OCI-LY7 (cell line): ENCODE data around the gene MIR17HG. TPM values are rescaled to one million over a fixed set of nuclear protein-coding genes. Genes with fewer than 3 reads are reported as not detected.

Experiments
- BruUV-seq: library from RNA; stranded (reverse); fragments of 400-500 nt; replicated peaks from 2 replicates; lab custom pipeline; 2021; lab: Mats Ljungman, UMichigan
- CTCF ChIA-PET: fragments of 300-600 bp; sonication (Branson Sonifier 250); formaldehyde crosslinking; loops from one replicate; lab custom pipeline; 2022; ENCODE audit warnings: antibody characterized with exemption; ENCODE audit not compliant: unreplicated experiment; lab: Charles Lee
- POLR2A ChIA-PET: fragments of 300-600 bp; sonication (Branson Sonifier 250); formaldehyde crosslinking; loops from one replicate; lab custom pipeline; 2022; ENCODE audit warnings: antibody characterized with exemption; lab: Charles Lee
- DNase-seq: peaks from one replicate; pipeline ENCODE4 v3.0.0-alpha.2; 2015; ENCODE audit warnings: low spot score
- H2AFZ ChIP-seq: fragments of 200-600 bp; sonication (generic), shearing (Covaris generic); 2 replicates; pipeline ENCODE4 v1.6.1; 2014; ENCODE audit warnings: mild to moderate bottlenecking, antibody characterized with exemption, low read length, moderate library complexity
- H3K27ac ChIP-seq: fragments of 200-600 bp; sonication (generic); 2 replicates; pipeline ENCODE4 v1.5.1; 2014; ENCODE audit warnings: mixed run types, low read depth, mild to moderate bottlenecking, moderate library complexity, low read length, inconsistent platforms; ENCODE audit not compliant: poor library complexity, severe bottlenecking
- H3K36me3 ChIP-seq: fragments of 200-600 bp; sonication (generic); 2 replicates; pipeline ENCODE4 v1.6.1; 2014; ENCODE audit warnings: mild to moderate bottlenecking, antibody characterized with exemption, low read length, moderate library complexity, mixed read lengths; ENCODE audit not compliant: insufficient read depth
- H3K4me1 ChIP-seq: fragments of 200-600 bp; sonication (generic); 2 replicates; pipeline ENCODE4 v1.5.1; 2014; ENCODE audit warnings: mild to moderate bottlenecking, low read length; ENCODE audit not compliant: insufficient read depth, poor library complexity, severe bottlenecking
- H3K4me2 ChIP-seq: fragments of 200-600 bp; sonication (generic); 2 replicates; pipeline ENCODE4 v1.6.1; 2014; ENCODE audit warnings: mild to moderate bottlenecking, low read length
- H3K4me3 ChIP-seq: fragments of 200-600 bp; sonication (generic); 2 replicates; pipeline ENCODE4 v1.5.1; 2014; ENCODE audit warnings: mild to moderate bottlenecking, low read depth, low read length; ENCODE audit not compliant: poor library complexity, severe bottlenecking
- H3K79me2 ChIP-seq: fragments of 200-600 bp; sonication (generic); 2 replicates; pipeline ENCODE4 v1.6.1; 2016; ENCODE audit warnings: low read depth, mild to moderate bottlenecking, low read length, moderate library complexity, mixed read lengths; ENCODE audit not compliant: insufficient read depth
- H3K9me2 ChIP-seq: fragments of 200-600 bp; sonication (generic); 2 replicates; pipeline ENCODE4 v1.6.1; 2016; ENCODE audit warnings: mild to moderate bottlenecking, low read length, mixed read lengths; ENCODE audit not compliant: insufficient read depth
- H3K9me3 ChIP-seq: fragments of 200-600 bp; sonication (generic); 2 replicates; pipeline ENCODE4 v1.6.1; 2014; ENCODE audit warnings: mild to moderate bottlenecking, mixed run types, low read length, mixed read lengths
- H4K20me1 ChIP-seq: fragments of 200-600 bp; sonication (generic); 2 replicates; pipeline ENCODE4 v1.6.1; 2014; ENCODE audit warnings: mild to moderate bottlenecking, antibody characterized with exemption, low read length, moderate library complexity, mixed read lengths; ENCODE audit not compliant: insufficient read depth
- EZH2phosphoT487 ChIP-seq: fragments of 200-600 bp; sonication (generic); IDR thresholded peaks from 2 replicates; pipeline ENCODE4 v1.6.1; 2018; ENCODE audit warnings: low read depth, borderline replicate concordance, mild to moderate bottlenecking, mixed run types, antibody characterized with exemption, low read length, moderate library complexity, mixed read lengths
- intact Hi-C: fragments of 100-400 bp; cut with micrococcal nuclease; formaldehyde crosslinking; loops from one replicate; pipeline ENCODE4 v1.10.0; 2022; ENCODE audit not compliant: unreplicated experiment
- total RNA-seq, 2 experiments: library from RNA; depleted of rRNA in 1 of 2; stranded (reverse); fragments of >200 nt in 1 of 2; shearing (Covaris generic) in 1 of 2; gene quantifications; 2 replicates each; pipeline ENCODE4 v1.2.3, GENCODE V29; 2014 to 2022
- TF ChIP-seq, protein P1 (sequence below): fragments of 200-600 bp; sonication (generic); conservative IDR thresholded peaks from 2 replicates; pipeline ENCODE4 v1.5.1; 2014; ENCODE audit warnings: mild to moderate bottlenecking, antibody characterized with exemption, low read length, moderate library complexity, mixed read lengths

MIR17HG gene
- total RNA-seq, 2 experiments from 2014 or later: 199 to 242 TPM

DNA sequence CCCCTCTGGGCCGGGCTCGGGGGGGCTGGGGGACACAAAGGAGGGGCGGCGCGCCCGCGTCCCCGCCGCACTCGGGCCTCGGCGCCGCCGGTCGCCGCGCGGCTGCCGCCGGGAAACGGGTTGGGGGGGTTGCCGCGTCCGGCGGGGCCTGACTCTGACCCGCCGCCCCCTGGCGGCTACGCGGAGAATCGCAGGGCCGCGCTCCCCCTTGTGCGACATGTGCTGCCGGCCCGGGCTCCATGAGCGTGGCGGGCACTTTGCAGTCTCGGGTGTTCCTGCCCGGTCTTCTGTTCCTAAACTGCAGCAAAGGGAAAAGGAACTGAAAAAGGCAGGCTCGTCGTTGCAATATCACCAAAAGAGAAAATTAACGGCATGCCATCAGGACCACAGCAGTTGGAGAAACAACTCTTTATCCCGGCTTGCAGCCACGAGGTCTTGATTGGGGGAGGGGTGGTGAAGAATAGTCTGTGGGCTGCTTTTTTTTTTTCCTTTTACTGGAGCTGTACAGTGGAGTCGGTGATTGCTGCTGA, 1.5 kb downstream of the MIR17HG start:
- Histone ChIP-seq H2AFZ (peak overlapping the region; percentile 0; the same call in 1 of the 2 replicates), H3K4me1 (peaks cover 57% of the 10 kb centered on the region), H3K4me2 (peak overlapping the region; percentile 68), H3K9me2 (no peaks in the 10 kb centered on the region), H3K9me3 (no peaks in the 10 kb centered on the region), H3K27ac (peak overlapping the region; percentile 75), H3K79me2 (peaks cover 73% of the 10 kb centered on the region), H3K36me3 (peaks cover 58% of the 10 kb centered on the region), H3K4me3 (peak overlapping the region; percentile 64), H4K20me1 (peaks cover 50% of the 10 kb centered on the region)
- no TSS peak for BruUV-seq
- intact Hi-C loops: no loop called here
- TF ChIP-seq EZH2phosphoT487: no peak
- TF ChIP-seq, protein P1, sequence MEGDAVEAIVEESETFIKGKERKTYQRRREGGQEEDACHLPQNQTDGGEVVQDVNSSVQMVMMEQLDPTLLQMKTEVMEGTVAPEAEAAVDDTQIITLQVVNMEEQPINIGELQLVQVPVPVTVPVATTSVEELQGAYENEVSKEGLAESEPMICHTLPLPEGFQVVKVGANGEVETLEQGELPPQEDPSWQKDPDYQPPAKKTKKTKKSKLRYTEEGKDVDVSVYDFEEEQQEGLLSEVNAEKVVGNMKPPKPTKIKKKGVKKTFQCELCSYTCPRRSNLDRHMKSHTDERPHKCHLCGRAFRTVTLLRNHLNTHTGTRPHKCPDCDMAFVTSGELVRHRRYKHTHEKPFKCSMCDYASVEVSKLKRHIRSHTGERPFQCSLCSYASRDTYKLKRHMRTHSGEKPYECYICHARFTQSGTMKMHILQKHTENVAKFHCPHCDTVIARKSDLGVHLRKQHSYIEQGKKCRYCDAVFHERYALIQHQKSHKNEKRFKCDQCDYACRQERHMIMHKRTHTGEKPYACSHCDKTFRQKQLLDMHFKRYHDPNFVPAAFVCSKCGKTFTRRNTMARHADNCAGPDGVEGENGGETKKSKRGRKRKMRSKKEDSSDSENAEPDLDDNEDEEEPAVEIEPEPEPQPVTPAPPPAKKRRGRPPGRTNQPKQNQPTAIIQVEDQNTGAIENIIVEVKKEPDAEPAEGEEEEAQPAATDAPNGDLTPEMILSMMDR: no peak
- peak; percentile 100 for DNase-seq
- POLR2A ChIA-PET: interaction anchor here (0.6 to 2.3 kb wide), 13 partner anchors 10 to 1971 kb away, joined by 3 to 47 read pairs (median 4); no protein-coding TSS in a partner anchor
- CTCF ChIA-PET: interaction anchor here (0.7 to 1.3 kb wide), 4 partner anchors 9 to 59 kb away, joined by 3 to 5 read pairs (median 4); no protein-coding TSS in a partner anchor

DNA sequence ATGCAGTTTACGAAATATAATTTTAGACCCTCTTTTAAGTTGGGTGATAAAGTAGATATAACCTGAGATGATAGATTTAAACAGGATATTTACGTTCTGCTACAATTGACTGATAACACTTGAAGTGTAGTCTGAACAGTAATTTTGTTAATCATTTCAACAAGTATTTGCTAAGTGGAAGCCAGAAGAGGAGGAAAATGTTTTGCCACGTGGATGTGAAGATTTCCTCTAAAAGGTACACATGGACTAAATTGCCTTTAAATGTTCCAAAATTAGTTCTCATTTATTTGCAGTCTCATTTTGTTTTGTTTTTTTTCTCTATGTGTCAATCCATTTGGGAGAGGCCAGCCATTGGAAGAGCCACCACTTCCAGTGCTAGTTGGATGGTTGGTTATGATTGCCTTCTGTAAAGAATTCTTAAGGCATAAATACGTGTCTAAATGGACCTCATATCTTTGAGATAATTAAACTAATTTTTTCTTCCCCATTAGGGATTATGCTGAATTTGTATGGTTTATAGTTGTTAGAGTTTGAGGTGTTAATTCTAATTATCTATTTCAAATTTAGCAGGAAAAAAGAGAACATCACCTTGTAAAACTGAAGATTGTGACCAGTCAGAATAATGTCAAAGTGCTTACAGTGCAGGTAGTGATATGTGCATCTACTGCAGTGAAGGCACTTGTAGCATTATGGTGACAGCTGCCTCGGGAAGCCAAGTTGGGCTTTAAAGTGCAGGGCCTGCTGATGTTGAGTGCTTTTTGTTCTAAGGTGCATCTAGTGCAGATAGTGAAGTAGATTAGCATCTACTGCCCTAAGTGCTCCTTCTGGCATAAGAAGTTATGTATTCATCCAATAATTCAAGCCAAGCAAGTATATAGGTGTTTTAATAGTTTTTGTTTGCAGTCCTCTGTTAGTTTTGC, 2.8 kb downstream of the MIR17HG start:
- peak; percentile 71 for DNase-seq
- H3K4me3 ChIP-seq: peak overlapping the region; percentile 64
- intact Hi-C loops: no loop called here
- no peaks in the 10 kb centered on the region for H3K9me3 ChIP-seq
- peaks cover 71% of the 10 kb centered on the region for H3K36me3 ChIP-seq
- POLR2A ChIA-PET: interaction anchor here (0.9 to 2.3 kb wide), 6 partner anchors 9 to 48 kb away, joined by 4 to 47 read pairs (median 6); no protein-coding TSS in a partner anchor
- H3K4me1 ChIP-seq: peaks cover 70% of the 10 kb centered on the region
- H3K79me2 ChIP-seq: peaks cover 86% of the 10 kb centered on the region
- no TSS peak for BruUV-seq
- no peak overlapping the region for H2AFZ ChIP-seq
- H3K9me2 ChIP-seq: no peaks in the 10 kb centered on the region
- peaks cover 63% of the 10 kb centered on the region for H4K20me1 ChIP-seq
- CTCF ChIA-PET: interaction anchor here (1.3 kb wide), 2 partner anchors 8 to 49 kb away, joined by 5 read pairs; no protein-coding TSS in a partner anchor
- no peak for TF ChIP-seq EZH2phosphoT487
- TF ChIP-seq, protein P1: no peak
- H3K27ac ChIP-seq: peak overlapping the region; percentile 75
- H3K4me2 ChIP-seq: peak overlapping the region; percentile 68
